Umbilical cord (tissue), 2 donors: ENCODE data around the gene LCT. TPM values are rescaled to one million over a fixed set of nuclear protein-coding genes. Genes with fewer than 3 reads are reported as not detected.
"Not testable (repeated sequence)": the region's sequence is repeated elsewhere in the genome, so short reads cannot be mapped to it uniquely, and the experiment has no call there.

ENCODE experiments used
- DNase-seq: peaks from one replicate; pipeline ENCODE4 v3.0.0-alpha.2; 2015; ENCODE audit warnings: low spot score
- total RNA-seq: library from RNA; depleted of rRNA; stranded (reverse); fragments of >200 nt; gene quantifications from one replicate; pipeline ENCODE4 v1.2.3, GENCODE V29; 2014; ENCODE audit warnings: low replicate concordance; ENCODE audit not compliant: insufficient read depth

The LCT gene
- total RNA-seq, 1 donor from 2014 or later: 1.7 TPM

DNA sequence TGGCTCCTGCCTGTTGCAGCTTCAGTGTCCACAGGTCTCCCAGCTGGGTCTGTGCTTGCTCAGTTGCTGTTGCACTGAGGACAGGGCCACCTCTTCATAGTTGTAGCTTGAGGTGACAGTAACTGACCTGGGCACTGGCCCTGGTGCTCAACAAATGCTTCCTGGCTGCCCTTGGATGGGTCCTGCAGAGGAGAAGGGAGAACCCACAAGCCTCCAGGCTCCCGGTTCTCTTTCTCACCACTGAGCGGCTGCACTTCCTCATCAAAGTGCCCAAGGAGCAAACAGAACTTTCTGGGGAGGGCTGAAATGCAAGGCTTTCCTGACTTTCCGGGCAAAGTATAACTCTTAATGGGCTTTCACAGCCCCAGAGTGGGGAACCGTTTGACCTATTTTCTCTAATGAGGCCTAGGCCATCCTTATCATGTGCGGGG lies 38.7 kb downstream of the LCT start:
- DNase-seq: no peak

DNA sequence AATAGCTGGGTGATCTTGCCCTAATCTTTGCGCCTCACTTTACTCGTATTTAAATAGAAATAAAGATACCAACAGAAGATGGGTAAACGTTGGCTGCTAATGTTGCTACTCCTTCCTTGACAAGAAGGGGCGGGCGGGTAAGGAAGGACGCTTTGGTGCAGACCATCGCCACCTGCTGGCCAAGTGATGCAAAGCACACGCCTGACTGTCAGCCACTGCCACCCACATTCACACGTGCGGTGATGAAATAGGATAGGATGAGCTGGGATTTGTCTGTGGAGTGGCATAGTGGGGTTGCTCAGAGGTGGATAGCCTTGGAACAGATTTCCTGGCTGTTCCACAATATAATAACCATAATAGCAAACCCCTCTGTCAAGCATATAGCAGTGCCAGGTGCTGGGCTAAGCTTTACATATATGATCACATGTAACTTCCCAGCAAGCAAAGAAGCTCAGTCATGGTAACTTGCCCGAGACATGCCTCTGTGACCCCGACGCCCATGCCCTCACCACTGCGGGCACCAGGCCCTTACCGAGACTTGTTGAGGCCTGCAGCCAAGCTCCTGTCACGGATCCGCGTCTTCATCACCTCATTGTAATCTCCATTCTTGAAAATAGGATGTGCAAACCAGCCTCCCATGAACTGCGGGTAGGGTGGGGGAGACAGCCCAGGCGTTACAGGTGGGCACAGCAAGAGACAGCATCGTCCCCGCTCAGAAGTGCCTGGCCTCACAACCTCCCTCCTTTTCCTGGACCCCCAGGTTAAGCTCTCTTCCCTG lies 39.3 kb downstream of the LCT start:
- peak; percentile 64 for DNase-seq

DNA sequence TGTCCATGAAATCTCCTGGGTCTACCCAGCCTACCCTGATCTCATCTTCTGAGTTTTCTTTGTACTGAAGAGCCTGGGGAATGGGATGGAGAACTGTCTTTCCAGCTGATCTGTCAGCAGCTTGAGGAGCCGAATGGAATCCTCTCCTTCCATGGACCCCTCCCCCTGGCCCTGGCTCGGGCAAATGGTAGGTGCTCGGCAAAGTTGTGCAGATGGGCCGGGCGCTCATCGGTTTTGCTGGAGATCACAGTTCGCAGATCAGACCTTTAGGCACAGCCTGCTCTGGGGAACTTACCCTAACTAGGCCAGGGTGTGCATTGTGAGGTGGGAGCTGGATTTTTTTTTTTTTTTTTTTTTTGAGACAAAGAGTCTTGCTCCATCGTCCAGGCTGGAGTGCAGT lies 40.4 kb downstream of the LCT start:
- DNase-seq: no peak

GRCh38 chr2:135795641-135796040 lies 41.3 kb downstream of the LCT start:
- not testable (repeated sequence) for DNase-seq

GRCh38 chr2:135792401-135793150 lies 44.4 kb downstream of the LCT start:
- DNase-seq: no peak

DNA sequence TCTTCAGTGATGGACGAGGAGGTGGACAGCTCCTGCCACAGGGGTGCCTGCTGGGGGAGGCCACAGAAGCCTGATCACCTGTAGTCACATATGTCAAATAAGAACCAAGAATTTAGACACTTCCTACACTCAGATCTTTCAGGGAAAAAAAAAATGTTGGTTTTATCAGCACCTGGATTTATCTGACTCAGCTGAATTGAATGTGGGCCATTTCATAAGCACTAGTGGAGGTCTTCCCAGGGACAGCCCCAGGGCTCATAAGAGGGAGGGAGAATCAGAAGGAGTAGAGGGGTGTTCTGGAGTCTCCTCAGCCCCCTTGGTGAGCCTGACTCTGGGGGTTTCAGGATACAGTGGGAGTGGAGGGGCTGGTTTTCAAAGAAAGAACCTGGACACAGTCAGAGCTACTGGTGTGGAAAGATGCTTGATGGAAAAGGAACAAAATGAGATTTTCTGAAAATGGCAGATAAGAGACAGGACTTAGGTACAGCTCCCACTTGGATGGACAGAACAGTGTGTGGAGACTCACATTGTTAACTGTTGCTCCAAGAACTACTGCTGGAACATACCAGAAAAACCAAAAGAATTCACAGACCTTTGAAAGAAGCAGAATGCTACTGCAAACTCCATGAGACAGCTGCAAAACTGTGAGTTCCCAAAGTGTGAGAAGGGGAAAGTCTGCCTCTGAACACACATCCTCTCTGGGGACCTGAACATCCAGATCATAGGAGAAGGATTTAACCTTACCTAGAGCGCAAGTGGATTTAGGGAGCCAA lies 45.4 kb downstream of the LCT start:
- no peak for DNase-seq

DNA sequence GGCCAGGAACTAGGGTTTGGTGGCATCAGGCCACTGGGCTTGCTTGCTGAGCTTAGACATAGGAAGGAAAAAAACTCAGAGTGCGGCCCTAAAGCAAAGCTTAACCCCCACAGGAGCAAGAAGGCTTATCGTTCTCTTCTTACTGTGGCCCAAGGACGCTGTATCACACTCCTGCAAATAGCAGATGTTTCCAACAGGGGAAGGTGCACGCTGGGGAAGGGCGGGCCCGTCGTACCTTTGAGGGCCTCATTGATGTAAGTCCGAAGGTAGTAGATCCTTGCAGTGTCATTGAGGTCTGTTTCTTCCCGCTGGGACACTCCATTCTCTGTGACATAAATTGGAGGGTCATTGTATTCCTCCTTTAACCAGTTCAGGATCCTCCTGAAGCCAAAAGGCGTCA lies 46.6 kb downstream of the LCT start:
- DNase-seq: no peak

DNA sequence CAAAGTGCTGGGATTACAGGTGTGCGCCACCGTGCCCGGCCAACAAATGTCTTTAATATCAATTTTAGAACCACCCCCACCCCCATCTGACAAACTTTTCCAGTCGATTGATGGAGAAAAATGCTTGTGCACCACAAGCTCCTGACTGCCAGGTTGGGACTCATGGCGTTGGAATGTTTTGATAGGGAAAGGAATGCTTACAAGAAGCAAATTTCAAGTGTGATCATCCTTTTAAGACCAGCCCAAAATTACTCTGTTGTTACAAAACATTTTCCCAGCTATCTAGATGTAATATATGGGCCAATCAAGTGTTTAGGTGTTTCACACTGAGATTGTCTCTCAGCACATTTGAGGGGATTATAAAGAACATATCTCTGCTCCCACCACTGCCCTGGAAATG lies 50.2 kb downstream of the LCT start:
- DNase-seq: no peak

DNA sequence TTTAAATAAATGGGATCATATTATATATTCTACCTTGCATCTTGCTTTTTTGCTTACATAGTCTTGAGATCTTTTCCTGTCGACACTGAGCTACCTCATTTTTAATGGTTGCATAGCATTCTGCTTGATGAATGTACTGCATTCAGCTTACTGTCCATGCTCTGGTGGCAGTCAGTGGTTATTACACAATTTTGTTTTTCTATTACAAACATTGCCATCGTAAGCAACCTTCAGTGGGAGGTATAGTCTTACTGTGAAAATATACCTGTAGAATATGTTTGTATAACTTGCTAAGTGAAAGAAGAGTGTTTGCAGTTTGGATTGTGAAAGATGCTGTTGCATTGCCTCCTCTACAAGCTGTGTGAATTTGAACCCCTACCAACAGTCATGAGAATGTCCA lies 52.0 kb downstream of the LCT start:
- no peak for DNase-seq

- DNase-seq: no peak
Measured at GRCh38 chr2:135783439-135783838, 53.5 kb downstream of the LCT start.

DNA sequence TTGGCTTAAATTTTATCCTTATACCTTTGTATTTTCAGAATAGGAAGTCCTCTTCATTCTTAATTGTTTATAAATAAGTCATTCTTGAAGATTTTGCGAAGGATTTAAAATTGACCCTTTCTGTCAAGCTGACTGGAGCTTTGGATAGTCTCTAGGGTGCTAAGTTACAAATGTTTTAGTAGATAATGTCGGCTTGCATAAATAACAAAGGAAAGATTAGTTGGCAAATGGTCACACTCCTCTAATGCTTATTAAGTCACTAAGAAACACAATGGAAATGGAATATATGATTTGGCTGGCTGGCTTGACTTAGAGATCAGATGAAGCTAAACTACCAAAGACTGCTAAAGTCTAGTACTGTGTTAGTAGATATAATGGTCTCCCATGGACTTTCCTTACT lies 54.8 kb downstream of the LCT start:
- DNase-seq: no peak

DNA sequence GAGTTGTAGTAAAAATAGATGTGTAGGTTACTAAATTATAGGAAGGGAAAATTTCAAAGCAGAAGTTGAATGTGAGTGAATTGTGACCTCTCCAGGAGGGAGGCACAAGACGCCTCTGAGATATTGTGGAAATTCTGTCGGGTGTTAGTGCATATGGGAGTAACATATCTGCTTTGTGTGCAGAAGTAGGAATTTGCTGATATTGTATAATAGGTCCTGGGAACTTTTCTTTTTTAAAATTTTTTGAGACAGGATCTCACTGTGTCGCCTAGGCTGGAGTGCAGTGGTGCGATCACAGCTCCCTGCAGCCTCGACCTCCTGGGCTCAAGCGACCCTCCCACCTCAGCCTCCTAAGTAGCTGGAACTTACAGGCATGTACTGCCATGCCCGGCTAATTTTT lies 60.6 kb downstream of the LCT start:
- DNase-seq: no peak

- DNase-seq: peak; percentile 70
Measured at GRCh38 chr2:135775420-135775819, 61.6 kb downstream of the LCT start.

DNA sequence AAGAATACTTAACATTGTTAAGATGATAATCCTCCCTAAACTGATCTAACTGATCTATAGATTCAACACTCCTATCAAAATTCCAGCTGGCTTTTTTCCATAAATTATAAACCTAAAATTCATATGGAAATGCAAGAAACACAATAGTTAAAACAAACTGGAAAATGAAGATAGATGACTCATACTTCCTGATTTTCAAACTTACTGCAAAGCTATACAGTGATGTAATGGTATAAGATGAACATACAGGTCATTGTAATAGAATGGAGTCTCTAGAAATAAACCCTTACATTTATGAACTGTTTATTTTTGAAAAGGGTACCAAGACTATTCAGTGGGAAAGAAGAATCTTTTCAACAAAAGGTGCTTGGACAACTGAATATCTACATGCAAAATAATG lies 63.1 kb downstream of the LCT start:
- no peak for DNase-seq

DNA sequence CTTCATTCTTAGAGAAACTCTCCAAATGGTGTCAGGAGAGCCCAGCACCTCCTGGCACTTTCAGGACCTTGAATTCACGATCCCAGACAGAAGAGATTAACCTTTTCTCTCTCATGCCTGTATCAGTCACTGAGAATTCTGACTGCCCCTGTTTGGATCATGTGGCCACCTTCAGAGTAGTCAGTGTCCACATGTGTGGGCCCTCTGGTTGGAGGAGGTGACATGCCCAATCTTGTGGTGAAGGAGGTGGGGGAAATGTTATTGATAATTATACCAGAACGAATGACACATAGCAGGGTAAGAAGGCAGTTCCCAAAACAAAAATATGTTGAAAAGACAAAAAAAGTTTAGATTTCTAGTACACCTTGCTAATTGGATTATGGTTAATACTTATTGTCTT lies 63.7 kb downstream of the LCT start:
- no peak for DNase-seq

- DNase-seq: no peak
Measured at GRCh38 chr2:135768863-135769262, 68.1 kb downstream of the LCT start.

GRCh38 chr2:135762530-135762929 lies 74.5 kb downstream of the LCT start:
- DNase-seq: no peak

DNA sequence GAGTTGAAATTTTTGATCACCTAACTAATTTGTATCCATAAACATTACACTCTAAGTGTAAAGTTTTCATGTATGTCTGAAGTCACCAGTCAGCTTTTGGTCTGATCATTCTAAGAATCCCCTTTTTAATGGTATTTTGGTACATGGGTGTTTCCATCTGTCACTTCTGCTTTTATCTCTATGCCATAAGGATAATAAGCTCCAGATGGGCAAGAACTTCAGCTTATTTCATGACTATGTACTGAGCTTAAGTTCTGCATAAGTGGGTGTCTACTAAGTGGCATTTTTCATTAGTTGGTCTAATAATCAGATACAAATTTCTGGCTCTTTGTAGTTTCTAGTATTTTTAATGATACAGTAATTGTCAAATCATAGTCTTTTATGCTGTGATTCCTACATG lies 75.0 kb downstream of the LCT start:
- DNase-seq: no peak

- DNase-seq: no peak
Measured at GRCh38 chr2:135756692-135757091, 80.3 kb downstream of the LCT start.

- no peak for DNase-seq
Measured at GRCh38 chr2:135755573-135755972, 81.4 kb downstream of the LCT start.

GRCh38 chr2:135745545-135745944 lies 91.4 kb downstream of the LCT start:
- peak; percentile 50 for DNase-seq

- no peak for DNase-seq
Measured at GRCh38 chr2:135744760-135745314, 92.1 kb downstream of the LCT start.
